Lung (tissue), 12 donors: ENCODE results near the gene SIN3B. TPM values are rescaled to one million over a fixed set of nuclear protein-coding genes. Genes with fewer than 3 reads are reported as not detected.
A peak's percentile ranks its signal among the peaks of the same experiment; 100 is the strongest.

ENCODE experiments used
- ATAC-seq: fragments of 200-7000 bp; cut with Tn5 transposase; one replicate; pipeline ENCODE4 v1.9.1; 2020; ENCODE audit warnings: moderate number of reproducible peaks; ENCODE audit not compliant: insufficient read depth, low FRiP score
- DNase-seq, 3 donors: peaks; one replicate each; pipeline ENCODE4 v3.0.0-alpha.2; 2013 to 2017
- H3K27ac ChIP-seq, 2 donors: one replicate each; pipeline ENCODE4 v1.5.1; 2013; ENCODE audit warnings: mild to moderate bottlenecking in 2 of 2, moderate library complexity in 2 of 2, control low read depth in 1 of 2, inconsistent platforms in 1 of 2, low read depth in 1 of 2, low read length in 1 of 2
- H3K27me3 ChIP-seq, 3 donors: one replicate each; pipeline ENCODE4 v1.5.1; 2013; ENCODE audit warnings: low read length in 2 of 3; ENCODE audit not compliant: control insufficient read depth in 3 of 3, insufficient read depth in 3 of 3
- H3K36me3 ChIP-seq, 4 donors: one replicate each; pipeline ENCODE4 v1.5.1; 2013; ENCODE audit warnings: low read length in 4 of 4, mild to moderate bottlenecking in 1 of 4, moderate library complexity in 1 of 4; ENCODE audit not compliant: control insufficient read depth in 4 of 4, insufficient read depth in 4 of 4
- H3K4me1 ChIP-seq, 5 donors: one replicate each; pipeline ENCODE4 v1.5.1; 2013; ENCODE audit warnings: low read length in 5 of 5, mild to moderate bottlenecking in 2 of 5, moderate library complexity in 1 of 5; ENCODE audit not compliant: control insufficient read depth in 5 of 5, insufficient read depth in 5 of 5
- H3K4me3 ChIP-seq: one replicate; pipeline ENCODE4 v1.5.1; 2013; ENCODE audit warnings: mild to moderate bottlenecking, control low read depth, moderate library complexity
- H3K9ac ChIP-seq, 2 donors: one replicate each; pipeline ENCODE4 v1.5.1; 2013; ENCODE audit warnings: low read length in 2 of 2, control low read depth in 1 of 2; ENCODE audit not compliant: insufficient read depth in 1 of 2
- H3K9me3 ChIP-seq, 4 donors: one replicate each; pipeline ENCODE4 v1.5.1; 2013; ENCODE audit warnings: low read length in 3 of 4, mild to moderate bottlenecking in 1 of 4, moderate library complexity in 1 of 4; ENCODE audit not compliant: control insufficient read depth in 4 of 4, insufficient read depth in 3 of 4
- WGBS, 2 donors: extraction: QIAGEN DNeasy Blood & Tissue Kit; methylation state at CpG; one replicate each; pipeline ENCODE4 v1.1.7; 2013; 5-methylcytosine and 5-hydroxymethylcytosine counted together
- polyA plus RNA-seq, 2 donors: library from polyadenylated mRNA; stranded (reverse); fragments of 200-250 nt; gene quantifications; one replicate each; pipeline ENCODE4 v1.2.1, GENCODE V29; 2013
- total RNA-seq, 2 donors: library from RNA; depleted of rRNA in 1 of 2; stranded (reverse); fragments of >200 nt in 1 of 2; gene quantifications; one replicate each; pipeline ENCODE4 v1.2.1, GENCODE V29; 2014 to 2021
- TF ChIP-seq, protein P1 (sequence below): IDR thresholded peaks from 2 replicates; pipeline ENCODE4 v1.5.1; 2012; ENCODE audit warnings: mild to moderate bottlenecking; ENCODE audit errors: control extremely low read depth, extremely low read depth
- donor health status: control.
- donor health status: control.
- donor health status: Bipolar disorder and iron deficiency.
- donor health status: healthy.
- donor health status: DM: yes; HTN: yes; CAD: no.

Gene SIN3B
- total and polyA plus RNA-seq, 4 donors: 29.5 to 63.9 (median 54.5) TPM

DNA sequence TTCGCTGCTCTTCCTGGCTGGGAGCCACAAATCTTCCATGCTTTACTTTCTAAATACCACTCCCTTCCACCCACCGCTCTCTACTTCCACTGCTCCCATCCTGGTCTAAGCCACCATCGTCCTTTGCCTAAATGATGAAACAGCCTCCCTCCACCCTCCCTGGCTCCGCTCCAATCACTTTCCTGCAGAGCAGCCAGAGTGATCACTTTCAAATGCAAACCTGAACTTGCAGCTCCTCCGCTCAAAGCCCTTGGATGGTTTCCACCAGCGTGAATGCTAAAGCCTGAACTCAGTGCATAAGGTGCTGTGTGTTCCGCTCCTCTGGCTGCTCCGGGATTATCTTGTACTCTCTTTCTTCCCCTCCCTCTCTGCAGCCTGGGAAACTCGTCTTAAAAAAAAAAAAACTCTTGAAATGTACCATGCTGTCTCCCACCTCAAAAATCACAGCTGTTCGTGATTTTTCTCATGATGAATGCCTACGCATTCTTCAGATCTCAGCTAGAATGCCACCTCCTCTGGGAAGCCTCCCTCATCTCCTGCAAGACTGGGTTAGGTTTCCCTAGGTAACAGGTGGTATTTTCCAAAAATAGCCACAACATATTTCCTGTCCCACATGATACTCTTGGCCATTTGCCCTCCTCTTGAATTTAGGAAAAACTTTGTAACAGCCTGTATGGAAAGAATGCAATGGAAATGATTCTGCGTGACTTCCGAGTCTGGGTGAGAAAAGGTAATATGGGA lies 3.7 kb upstream of the SIN3B start:
- Histone ChIP-seq H3K4me1 (peaks cover 0 to 19% (median 4%) of the 10 kb centered on the region in 5 donors), H3K4me3 (peak overlapping the region; percentile 24), H3K27ac (peak overlapping the region in 1 of 2 donors; percentile 17), H3K9me3 (no peaks in the 10 kb centered on the region), H3K9ac (peak overlapping the region in 1 of 2 donors; percentile 0), H3K27me3 (no peaks in the 10 kb centered on the region), H3K36me3 (peaks cover 0 to under 1% (median 0%) of the 10 kb centered on the region in 4 donors)
- peak; percentile 23 to 70 (median 36) for DNase-seq
- 17 to 24% methylated on average over 13 of the region's 13 CpGs for WGBS, 2 donors
- TF ChIP-seq, protein P1, sequence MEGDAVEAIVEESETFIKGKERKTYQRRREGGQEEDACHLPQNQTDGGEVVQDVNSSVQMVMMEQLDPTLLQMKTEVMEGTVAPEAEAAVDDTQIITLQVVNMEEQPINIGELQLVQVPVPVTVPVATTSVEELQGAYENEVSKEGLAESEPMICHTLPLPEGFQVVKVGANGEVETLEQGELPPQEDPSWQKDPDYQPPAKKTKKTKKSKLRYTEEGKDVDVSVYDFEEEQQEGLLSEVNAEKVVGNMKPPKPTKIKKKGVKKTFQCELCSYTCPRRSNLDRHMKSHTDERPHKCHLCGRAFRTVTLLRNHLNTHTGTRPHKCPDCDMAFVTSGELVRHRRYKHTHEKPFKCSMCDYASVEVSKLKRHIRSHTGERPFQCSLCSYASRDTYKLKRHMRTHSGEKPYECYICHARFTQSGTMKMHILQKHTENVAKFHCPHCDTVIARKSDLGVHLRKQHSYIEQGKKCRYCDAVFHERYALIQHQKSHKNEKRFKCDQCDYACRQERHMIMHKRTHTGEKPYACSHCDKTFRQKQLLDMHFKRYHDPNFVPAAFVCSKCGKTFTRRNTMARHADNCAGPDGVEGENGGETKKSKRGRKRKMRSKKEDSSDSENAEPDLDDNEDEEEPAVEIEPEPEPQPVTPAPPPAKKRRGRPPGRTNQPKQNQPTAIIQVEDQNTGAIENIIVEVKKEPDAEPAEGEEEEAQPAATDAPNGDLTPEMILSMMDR: no peak
- ATAC-seq: peak; percentile 22

DNA sequence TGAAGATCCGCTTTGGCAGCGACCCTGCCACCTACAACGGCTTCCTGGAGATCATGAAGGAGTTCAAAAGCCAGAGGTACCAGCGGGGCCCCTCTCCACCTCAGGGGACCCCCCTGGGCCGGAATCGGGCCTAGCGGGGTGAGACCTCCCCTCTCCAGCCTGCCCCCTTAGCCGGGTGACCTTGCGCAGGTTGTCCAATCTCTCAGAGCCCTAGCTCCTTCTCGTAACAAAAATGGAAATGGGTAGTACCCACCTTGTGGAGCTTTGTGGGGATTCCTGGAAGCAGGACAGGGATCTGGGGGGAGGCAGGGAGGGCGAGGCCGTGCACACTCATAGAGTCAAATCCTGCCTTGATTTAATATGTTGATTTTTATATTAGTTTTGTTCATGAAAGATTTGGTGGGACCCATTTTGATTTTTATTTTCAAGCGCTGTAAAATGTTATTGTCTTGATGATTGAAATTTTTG lies 658 bp downstream of the SIN3B start:
- ATAC-seq (no peak), DNase-seq (no peak)
- H3K9ac ChIP-seq: peak overlapping the region; percentile 53 to 77
- H3K4me3 ChIP-seq: peak overlapping the region; percentile 76
- peaks cover 0 to 19% (median 5%) of the 10 kb centered on the region in 5 donors for H3K4me1 ChIP-seq
- WGBS, 2 donors: 17 to 24% methylated on average over 13 of the region's 13 CpGs
- peak overlapping the region; percentile 51 to 71 for H3K27ac ChIP-seq
- TF ChIP-seq, protein P1: no peak
- H3K9me3 ChIP-seq: no peaks in the 10 kb centered on the region
- H3K27me3 ChIP-seq: no peaks in the 10 kb centered on the region
- H3K36me3 ChIP-seq: peaks cover 11 to 23% (median 19%) of the 10 kb centered on the region in 4 donors

DNA sequence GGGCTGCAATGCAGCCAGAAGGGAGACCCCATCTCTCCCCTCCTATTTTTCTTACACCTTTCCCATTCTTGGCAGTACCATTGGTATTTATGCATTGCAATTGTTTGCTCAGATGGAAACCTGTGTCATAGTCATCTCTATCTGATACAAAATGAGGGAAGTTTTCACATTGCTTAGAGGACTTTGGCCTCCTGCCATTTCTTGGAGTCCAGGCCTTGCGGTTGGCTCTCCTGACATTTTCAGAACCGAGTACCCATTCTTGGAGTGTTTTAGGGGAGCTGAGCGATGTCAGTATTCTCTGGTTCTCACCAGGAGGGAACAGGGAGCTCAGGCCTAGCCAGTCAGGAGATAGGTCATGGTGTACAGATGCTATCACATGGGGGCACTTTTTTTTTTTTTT lies 1.5 kb downstream of the SIN3B start:
- Histone ChIP-seq H3K36me3 (peaks cover 11 to 23% (median 21%) of the 10 kb centered on the region in 4 donors), H3K9me3 (no peaks in the 10 kb centered on the region), H3K27me3 (no peaks in the 10 kb centered on the region), H3K9ac (no peak overlapping the region), H3K27ac (no peak overlapping the region), H3K4me3 (peak overlapping the region; percentile 76), H3K4me1 (peaks cover 0 to 12% (median 5%) of the 10 kb centered on the region in 5 donors)
- no peak for DNase-seq
- TF ChIP-seq, protein P1: no peak
- 60 to 62% methylated on average over 3 of the region's 3 CpGs for WGBS, 2 donors
- ATAC-seq: no peak
